NOMO-1 treated with dmso at 0.1 percent for 144 hours (cell line): Measurements from ENCODE around the gene NEK5.
"Not testable (repeated sequence)": the region's sequence is repeated elsewhere in the genome, so short reads cannot be mapped to it uniquely, and the experiment has no call there.

Source experiments
- DNase-seq: peaks from one replicate; lab custom pipeline; 2025; ENCODE audit not compliant: unreplicated experiment; lab: John Stamatoyannopoulos, UW

Gene NEK5

DNA sequence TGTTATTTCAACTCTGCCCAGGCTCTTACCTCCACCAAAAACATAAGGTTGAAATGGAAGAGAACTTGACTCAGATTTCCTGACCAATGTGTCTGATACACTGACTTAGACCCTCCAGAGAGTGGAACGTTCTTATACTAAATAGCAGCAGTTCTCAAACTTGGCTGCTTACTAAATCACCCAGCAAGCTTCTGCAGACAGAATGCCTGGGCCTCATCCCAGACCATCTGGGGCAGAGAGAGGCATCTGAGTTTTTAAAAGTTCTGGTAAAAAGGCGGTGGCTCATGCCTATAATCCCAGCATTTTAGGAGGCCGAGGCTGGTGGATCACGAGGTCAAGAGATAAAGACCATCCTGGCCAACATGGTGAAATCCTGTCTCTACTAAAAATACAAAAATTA lies 46.3 kb downstream of the NEK5 start:
- DNase-seq = no peak

DNA sequence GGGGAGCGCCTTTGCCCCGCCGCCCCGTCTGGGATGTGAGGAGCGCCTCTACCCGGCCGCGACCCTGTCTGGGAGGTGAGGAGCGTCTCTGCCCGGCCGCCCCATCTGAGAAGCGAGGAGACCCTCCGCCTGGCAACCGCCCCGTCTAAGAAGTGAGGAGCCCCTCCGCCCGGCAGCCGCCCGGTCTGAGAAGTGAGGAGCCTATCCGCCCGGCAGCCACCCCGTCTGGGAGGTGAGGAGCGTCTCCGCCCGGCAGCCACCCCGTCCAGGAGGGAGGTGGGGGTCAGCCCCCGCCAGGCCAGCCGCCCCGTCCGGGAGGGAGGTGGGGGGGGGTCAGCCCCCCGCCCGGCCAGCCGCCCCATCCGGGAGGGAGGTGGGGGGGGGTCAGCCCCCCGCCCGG lies 49.0 kb downstream of the NEK5 start:
- DNase-seq = not testable (repeated sequence)

DNA sequence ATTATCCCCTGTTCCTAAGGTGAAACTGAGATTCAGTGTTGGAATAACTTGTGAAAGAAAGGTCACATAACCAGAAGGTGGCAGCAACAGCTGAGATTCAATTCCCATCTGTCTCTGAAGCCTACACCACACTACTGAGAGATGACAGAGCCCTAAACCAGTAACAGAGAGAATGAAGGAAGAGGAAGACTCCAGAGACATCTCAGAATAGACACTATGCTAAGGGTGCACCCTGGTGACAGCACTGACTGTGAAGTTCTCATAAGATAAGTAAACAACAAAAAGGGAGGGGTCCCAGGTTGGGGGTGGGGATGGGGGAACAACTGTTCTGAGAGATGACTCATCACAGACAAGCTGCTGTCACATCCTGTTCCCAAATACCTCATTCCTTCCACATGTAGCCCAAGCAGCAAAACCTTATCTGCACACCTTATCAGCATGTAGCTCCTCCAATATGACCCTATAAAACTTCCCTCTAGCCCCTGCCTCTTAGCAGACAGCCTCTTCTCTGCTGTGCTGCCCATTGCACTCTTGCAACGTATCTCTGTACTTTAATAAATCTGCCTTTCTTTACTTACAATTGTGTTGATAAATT lies 57.8 kb downstream of the NEK5 start:
- DNase-seq = no peak

DNA sequence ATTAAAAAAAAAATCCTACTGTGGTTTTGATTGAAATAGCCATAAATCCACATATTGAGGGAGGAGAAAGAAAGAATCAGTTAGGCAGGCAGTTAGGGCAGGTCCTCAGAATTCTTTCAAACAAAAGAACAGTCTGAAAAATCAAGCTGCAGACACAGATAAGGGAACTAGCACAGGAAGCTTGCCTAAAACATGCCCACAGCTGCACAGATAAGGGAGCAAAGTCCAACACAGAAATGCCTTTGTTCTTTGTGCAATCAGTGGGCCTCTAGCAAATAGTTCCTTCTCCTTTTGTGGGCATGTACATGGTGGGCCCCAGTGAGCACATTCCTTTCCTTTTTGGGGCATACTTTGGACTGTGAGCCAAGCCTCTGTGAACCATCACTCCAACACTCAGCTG lies 61.6 kb downstream of the NEK5 start:
- no peak for DNase-seq

DNA sequence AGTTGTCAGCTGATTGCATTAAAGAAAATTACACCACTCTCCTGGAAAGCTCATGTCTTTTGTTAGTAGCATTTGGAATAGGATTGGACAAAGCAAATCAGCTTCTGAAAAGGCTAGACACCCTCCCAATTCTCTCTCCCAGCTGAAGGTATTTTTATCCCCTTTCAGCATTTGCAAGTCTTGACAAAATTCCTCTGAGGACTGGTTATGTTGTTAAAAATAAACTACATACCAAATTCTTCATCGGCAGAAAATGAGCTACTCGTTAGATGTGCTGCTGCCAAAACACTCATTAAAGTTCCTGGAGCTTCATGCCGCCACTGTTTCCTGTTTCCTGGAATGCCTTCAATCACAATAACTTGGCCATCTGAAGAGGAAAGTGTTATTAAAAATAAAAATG lies 67.3 kb downstream of the NEK5 start:
- no peak for DNase-seq

DNA sequence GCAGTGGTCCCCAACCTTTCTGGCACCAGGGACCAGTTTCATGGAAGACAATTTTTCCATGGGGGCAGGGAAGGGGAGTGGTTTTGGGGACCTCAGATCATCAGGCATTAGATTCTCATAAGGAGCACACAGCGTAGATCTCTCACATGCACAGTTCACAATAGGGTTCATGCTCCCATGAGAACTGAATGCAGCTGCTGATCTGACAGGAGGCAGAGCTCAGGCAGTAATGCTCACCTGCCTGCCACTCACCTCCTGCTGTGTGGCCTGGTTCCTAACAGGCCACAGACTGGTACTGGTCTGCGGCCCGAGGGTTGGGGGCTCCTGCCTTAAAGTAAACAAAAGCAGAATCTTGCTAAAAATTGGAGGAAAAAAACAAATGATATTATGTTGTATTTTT lies 67.8 kb downstream of the NEK5 start:
- DNase-seq = not testable (repeated sequence)

DNA sequence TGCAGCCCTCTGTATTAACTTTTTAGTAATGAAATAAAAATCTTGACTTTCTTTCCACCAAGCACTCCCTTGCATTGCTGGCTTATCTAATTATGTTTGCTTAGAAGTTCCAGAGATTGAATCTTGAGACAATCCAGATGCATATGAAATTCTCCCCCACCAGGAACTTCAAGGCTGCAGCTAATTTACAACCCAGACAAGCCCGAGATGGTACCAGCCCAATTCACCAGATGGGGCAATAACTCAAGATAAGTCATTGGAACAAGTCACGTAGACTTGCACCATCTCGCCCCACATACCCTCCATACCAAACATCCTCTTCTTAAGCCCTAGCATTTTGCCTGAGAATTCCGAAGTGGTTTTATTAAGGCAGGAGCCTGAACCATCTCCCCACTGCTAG lies 75.4 kb downstream of the NEK5 start:
- DNase-seq = no peak

DNA sequence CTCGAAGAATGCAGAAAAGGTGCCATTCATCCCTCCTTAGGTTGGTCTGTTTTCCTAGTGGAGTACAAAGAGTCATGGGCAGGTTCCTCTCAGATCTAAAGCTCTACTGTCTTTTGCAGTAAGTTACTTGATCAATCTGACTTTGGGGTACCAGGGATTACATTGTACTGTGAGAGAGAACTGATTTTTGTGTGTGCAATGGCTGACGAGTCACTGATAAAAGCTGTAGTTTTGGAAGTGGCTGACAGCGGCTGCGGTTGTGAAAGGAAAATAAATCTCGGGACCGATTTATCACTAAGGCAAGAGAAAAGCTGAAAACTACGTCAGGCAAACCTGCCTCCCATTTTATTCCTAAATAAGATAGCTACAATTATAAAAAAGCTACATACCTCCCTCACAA lies 77.5 kb downstream of the NEK5 start:
- no peak for DNase-seq

DNA sequence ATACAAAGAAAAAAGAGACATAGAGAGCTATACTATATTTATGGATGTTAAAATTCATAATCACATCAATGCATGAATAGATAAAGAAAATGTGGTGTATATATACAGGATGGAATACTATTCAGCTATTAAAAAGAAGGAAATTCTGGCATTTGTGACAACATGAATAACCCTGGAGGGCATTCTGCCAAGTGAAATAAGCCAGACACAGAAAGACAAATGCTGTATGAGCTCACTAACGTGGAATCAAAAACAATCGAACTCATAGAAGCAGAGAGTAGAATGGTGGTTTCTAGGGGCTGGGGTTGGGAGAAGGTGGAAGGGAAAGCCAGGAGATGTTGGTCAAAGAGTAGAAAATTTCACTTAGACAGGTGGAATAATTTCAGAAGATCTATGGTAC lies 80.4 kb downstream of the NEK5 start:
- DNase-seq = no peak

DNA sequence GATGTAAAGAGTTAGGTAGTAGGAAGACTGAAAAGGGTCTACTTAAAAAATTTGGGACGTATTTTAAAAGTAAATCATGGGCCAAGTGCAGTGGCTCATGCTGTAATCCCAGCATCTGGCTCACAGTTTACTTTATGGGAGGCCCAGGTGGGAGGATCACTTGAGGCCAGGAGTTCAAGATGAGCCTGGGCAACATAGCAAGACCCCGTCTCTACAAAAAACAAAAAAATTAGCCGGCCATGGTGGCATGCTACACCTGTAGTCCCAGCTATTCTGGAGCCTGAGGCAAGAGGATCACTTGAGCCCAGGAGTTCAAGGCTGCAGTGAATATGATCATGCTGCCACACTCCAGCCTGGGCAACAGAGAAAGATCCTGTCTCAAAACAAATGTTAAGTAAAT lies 81.4 kb downstream of the NEK5 start:
- no peak for DNase-seq

DNA sequence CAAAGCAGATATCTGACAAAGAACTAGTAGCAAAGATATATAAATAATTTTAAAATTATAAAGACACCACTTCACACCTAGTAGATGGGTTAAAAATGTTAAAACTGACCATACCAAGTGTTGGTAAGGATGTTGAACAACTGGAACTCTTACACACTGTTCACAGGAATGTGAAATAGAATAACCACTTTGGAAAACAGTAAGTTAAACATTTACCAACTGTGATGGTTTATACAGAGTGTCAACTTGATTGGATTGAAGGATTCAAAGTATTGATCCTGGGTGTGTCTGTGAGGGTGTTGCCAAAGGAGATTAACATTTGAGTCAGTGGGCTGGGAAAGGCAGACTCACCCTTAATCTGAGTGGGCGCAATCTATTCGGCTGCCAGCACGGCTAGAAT lies 85.2 kb downstream of the NEK5 start:
- no peak for DNase-seq

DNA sequence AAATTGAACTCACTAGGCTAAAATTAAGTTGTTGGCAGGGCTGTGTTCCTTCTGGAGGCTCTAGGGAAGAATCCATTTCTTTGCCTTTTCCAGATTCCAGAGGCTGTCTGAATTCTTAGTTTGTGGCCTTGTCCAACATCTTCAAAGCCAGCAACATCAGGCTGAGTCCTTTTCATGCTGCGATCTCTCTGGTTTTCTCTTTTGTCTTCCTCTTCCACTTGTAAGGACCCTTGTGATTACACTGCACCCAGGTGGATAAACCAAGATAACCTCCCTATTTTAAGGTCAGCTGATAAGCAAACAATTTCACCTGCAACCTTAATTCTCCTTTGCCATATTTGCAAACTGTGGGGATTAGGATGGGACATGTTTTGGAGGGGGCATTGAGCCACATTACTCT lies 92.8 kb downstream of the NEK5 start:
- DNase-seq = no peak

DNA sequence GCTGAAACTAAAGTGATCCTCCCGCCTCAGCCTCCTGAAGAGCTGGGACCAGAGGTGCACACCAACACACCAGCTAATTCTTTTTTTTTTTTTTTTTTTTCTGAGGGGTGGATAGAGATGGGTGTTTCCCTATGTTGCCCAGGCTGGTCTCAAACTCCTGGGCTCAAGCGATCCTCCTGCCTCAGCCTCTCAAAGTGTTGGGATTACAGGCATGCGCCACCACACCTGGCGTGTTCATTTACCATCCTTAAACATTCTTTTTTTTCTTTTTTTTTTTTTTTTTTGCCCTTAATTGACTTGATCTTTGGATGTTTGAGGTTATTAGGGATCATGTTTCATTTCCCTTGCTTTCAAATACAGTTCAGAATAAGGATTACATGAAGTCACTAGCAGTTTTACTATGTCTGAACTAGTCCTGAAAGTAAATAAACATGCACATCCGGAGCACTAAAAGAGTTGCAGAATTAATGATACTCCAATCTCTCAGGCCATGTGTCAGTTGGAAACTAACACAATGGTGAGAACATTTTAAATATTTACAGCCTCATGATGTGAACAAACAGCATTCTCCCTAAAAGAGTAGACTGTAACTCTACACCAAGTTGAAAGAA lies 94.2 kb downstream of the NEK5 start:
- DNase-seq = no peak

DNA sequence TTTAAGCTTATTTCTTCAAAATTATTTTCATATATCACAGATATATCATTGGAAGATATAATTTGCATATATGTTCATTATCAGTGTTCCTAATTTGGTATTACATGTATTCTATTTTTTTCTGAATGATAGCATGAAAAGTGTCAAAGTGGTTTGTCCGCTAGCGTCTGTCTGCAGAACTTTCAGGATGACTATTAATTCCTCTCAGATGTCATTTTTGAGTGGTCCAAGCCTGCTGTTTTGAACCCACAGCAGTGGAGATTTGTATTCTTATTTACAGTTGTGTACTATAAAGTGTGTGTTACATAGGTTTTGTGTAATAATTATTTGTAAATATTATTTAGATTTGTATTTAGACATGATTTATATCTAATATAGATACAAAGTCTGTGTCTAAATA lies 95.8 kb downstream of the NEK5 start:
- no peak for DNase-seq

DNA sequence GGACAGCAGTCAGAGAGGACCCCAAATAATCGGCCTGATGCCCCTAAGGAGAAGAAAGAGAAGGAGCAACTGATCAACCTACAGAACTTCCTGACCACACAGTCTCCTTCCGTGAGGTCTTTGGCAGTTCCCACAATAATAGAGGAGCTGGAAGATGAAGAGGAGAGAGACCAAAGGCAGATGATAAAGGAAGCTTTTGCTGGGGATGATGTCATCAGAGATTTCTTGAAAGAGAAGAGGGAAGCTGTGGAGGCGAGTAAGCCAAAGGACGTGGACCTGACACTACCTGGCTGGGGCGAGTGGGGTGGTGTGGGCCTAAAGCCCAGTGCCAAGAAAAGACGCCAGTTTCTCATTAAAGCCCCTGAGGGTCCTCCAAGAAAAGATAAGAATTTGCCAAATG lies 98.5 kb downstream of the NEK5 start:
- DNase-seq = not testable (repeated sequence)

DNA sequence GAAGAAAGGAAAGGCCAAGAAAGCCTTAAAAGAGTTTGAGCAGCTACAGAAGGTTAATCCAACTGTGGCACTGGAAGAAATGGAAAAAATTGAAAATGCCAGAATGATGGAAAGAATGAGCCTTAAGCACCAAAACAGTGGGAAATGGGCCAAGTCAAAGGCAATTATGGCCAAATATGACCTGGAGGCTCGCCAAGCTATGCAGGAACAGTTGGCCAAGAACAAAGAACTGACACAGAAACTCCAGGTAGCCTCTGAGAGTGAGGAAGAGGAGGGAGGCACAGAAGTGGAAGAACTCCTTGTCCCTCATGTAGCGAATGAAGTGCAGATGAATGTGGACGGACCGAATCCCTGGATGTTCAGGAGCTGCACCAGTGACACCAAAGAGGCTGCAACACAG lies 99.3 kb downstream of the NEK5 start:
- no peak for DNase-seq

DNA sequence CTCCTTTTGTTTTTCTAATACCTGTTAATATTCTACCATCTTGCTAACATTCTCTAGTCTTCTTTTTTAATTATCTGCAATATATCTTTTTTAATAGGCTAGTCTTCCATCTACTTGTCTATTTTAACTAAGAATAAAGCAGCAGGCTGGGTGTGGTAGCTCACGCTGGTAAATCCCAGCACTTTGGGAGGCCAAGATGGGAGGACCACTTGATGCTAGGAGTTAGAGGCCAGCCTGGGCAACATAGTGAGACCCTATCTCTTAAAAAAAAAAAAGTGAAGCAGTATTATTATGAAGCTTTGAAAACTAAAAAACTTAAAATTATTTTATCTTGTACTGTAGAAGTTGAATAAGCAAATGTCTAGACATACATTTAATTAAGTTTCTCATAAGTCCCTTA lies 101.0 kb downstream of the NEK5 start:
- no peak for DNase-seq

DNA sequence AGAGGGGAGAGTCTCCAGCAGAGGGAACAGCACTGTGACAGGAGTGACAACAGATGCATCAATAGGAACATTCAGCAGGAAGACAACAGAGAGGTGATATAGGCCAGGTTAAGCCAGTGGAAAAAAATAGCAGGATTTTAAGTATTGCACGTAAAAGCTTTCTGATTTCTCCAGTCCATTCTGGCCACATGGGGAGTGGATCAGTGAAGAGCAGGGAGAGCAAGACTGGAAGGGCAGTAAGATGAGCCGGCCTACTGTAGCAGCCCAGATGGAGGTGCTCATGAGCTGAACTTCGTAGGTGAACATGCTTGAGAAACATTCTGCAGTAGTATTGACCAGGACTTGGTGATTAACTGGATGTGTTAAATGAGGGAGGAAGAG lies 102.6 kb downstream of the NEK5 start:
- no peak for DNase-seq

DNA sequence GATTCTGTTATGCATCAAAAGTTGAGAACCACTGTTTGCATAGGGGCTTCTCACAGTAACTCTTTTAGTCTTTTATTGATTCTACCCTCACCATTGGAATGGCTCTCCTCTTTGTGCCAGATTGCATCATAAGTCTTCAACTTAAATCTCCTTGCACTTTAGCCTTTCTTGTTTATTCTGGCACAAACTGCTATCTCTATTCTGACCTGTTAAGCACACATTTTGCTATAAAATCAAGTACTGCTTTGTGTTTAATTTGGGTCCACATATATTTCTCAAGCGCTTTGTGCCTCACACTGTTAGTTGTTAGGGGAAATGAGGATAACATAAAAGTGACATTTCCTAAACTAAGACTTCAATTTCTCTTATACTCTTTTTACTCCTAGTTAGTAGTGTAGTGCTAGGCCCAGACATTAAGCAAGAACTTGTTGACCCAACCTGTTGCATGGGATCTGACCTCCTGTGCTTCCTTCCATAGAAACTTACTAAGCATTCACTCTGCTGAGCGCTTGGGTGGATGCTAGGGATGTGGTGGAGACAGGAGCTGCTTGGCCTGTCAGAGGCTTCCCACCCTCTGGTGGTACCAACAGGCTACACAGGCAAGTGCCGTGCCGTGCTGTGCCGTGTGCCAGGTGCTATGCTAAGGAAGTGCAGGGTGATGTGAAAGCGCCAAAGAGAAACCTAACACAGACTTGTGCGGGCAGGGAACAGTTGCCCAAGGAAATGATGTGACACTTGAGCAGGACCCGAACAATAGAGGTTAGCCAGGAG lies 103.2 kb downstream of the NEK5 start:
- DNase-seq = no peak

DNA sequence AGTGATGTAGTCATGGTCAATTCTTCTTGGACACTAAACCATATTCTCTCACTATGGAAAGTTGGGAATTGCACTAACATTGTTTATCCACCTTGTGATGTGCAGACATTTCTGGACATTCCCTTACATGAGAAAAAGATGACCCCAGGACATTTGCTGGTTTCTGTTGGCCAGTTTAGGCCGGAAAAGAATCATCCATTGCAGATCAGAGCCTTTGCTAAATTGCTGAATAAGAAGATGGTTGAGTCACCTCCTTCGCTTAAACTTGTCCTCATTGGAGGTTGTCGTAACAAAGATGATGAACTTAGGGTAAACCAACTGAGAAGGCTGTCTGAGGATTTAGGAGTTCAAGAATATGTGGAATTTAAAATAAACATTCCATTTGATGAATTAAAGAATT lies 104.4 kb downstream of the NEK5 start, which contains the start of gene UTP14C:
TSS of gene UTP14C (plus strand) at position 211 of the 400 bp plus-strand sequence. CDS start 4,114 bp downstream, outside the sequence.
- DNase-seq = no peak

DNA sequence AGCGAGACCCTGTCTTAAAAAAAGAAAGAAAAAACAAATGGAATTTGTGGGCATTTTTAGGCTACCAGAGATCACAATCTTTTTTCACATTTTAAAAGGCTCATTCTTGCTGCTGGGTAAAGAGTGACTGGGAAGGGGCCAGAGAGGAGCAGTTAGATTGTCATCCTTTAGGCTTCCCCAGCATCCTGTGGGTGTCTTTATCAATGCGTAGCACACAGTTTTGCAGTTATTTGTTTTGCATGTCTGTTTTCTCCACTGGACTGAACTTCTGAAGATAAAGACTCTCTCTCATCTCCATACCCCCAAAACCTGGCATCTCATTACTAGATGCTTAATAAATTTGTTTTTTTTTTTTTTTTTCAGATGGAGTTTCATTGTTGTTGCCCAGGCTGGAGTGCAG lies 106.5 kb downstream of the NEK5 start:
- no peak for DNase-seq

DNA sequence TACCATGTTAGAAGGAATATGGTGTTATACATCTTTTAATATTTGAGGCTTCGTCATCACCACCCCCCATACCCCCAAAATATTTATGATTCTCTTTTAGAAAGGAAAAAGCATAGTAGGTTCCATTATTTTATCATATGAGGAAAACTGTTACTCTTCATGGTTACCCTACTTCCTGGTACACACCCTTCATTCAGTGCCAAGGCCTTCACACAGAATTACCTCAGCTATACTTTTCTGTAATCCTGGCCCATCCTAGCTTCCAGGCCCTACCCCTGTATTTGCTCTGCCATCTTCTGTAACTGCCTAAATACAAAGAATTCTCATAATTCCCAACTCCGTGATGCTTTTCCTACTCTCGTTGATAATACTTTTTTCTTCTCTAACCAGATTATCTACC lies 108.7 kb downstream of the NEK5 start:
- no peak for DNase-seq

DNA sequence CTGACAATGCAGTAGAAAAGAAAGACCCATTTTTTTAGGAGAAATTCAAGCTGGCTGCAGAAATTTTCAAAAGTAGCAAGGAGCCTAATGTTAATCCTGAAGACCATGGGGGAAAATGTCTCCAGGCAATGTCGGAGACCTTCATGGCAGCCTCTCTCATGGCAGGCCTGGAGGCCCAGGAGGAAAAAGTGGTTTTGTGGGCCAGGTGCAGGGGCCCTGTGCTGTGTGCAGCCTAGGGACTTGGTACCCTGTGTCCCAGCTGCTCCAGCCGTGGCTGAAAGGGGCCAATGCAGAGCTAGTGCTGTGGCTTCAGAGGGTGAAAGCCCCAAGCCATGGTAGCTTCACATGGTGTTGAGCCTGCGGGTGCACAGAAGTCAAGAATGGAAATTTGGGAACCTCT lies 112.6 kb downstream of the NEK5 start:
- DNase-seq = no peak
